ENCODE data around the gene OR5AS1. TPM values are rescaled to one million over a fixed set of nuclear protein-coding genes. Genes with fewer than 3 reads are reported as not detected.
"Not testable (repeated sequence)": the region's sequence is repeated elsewhere in the genome, so short reads cannot be mapped to it uniquely, and the experiment has no call there.

The OR5AS1 gene
- total RNA-seq = not detected

GRCh38 chr11:56027354-56027753, at the start of gene OR5AS1:
Gene OR5AS1 (plus strand): TSS chr11:56027654. CDS start chr11:56030419, 2,765 bp downstream.
- DNase-seq = no peak

- no peak for DNase-seq
Observed at GRCh38 chr11:55994525-55994924, 32.9 kb upstream of the OR5AS1 start, which contains the start of gene OR5F1. Gene OR5F1 (minus strand): TSS chr11:55994625. CDS start chr11:55994625, 0 bp downstream.

- DNase-seq = no peak
Observed at GRCh38 chr11:56010716-56011115, 16.7 kb upstream of the OR5AS1 start.

- DNase-seq = no peak
Observed at GRCh38 chr11:56013805-56014204, 13.6 kb upstream of the OR5AS1 start.

- DNase-seq = no peak
Observed at GRCh38 chr11:56045538-56045937, 18.1 kb downstream of the OR5AS1 start.

GRCh38 chr11:56048480-56048879, 21.0 kb downstream of the OR5AS1 start:
- no peak for DNase-seq

- no peak for DNase-seq
Observed at GRCh38 chr11:56049487-56049886, 22.0 kb downstream of the OR5AS1 start.

- DNase-seq = not testable (repeated sequence)
Observed at GRCh38 chr11:56056366-56056765, 28.9 kb downstream of the OR5AS1 start.

- DNase-seq = not testable (repeated sequence)
Observed at GRCh38 chr11:56057661-56058237, 30.3 kb downstream of the OR5AS1 start.

GRCh38 chr11:56058260-56058780, 30.9 kb downstream of the OR5AS1 start:
- not testable (repeated sequence) for DNase-seq

- DNase-seq = no peak
Observed at GRCh38 chr11:56066980-56067379, 39.5 kb downstream of the OR5AS1 start.

Measured in effector CD4-positive, alpha-beta T cell (primary cell).